HepG2 (cell line): ENCODE data around the gene ZDHHC18. TPM values are rescaled to one million over a fixed set of nuclear protein-coding genes. Genes with fewer than 3 reads are reported as not detected.

Source experiments
- AFF4 ChIP-seq: sonication (generic); formaldehyde crosslinking; IDR thresholded peaks from 2 replicates; pipeline ENCODE4 v1.4.0; 2020; ENCODE audit warnings: missing genetic modification reagents
- AKAP8 ChIP-seq: sonication (generic); formaldehyde crosslinking; IDR thresholded peaks from 2 replicates; pipeline ENCODE4 v1.5.1; 2020; ENCODE audit warnings: mild to moderate bottlenecking, missing genetic modification reagents
- ATAD3A ChIP-seq: sonication (generic); formaldehyde crosslinking; IDR thresholded peaks from 2 replicates; pipeline ENCODE4 v1.4.0; 2020; ENCODE audit warnings: missing genetic modification reagents
- CEBPB ChIP-seq: IDR thresholded peaks from 2 replicates; pipeline ENCODE4 v1.6.1; 2011; ENCODE audit warnings: low read depth, low read length, improper control_type of control experiment, borderline replicate concordance
- HOXA3 ChIP-seq: sonication (generic); formaldehyde crosslinking; IDR thresholded peaks from 2 replicates; pipeline ENCODE4 v1.5.0; 2020; ENCODE audit warnings: missing genetic modification reagents
- KMT2B ChIP-seq: IDR thresholded peaks from 2 replicates; pipeline ENCODE4 v1.6.1; 2016; ENCODE audit warnings: missing genetic modification reagents, missing compliant biosample characterization
- MEIS2 ChIP-seq: sonication (generic); formaldehyde crosslinking; IDR thresholded peaks from 2 replicates; pipeline ENCODE4 v1.9.0; 2021; ENCODE audit warnings: mild to moderate bottlenecking, missing genetic modification reagents
- MTA3 ChIP-seq: sonication (generic); formaldehyde crosslinking; IDR thresholded peaks from 2 replicates; pipeline ENCODE4 v1.4.0; 2020; ENCODE audit warnings: missing genetic modification reagents
- NR3C1 ChIP-seq: sonication (generic); formaldehyde crosslinking; IDR thresholded peaks from 2 replicates; pipeline ENCODE4 v1.4.0; 2020; ENCODE audit warnings: missing genetic modification reagents
- NRL ChIP-seq: sonication (generic); formaldehyde crosslinking; IDR thresholded peaks from 2 replicates; pipeline ENCODE4 v1.5.0; 2020; ENCODE audit warnings: missing genetic modification reagents, mild to moderate bottlenecking, moderate library complexity, borderline replicate concordance
- PAWR ChIP-seq: sonication (generic); formaldehyde crosslinking; IDR thresholded peaks from 2 replicates; pipeline ENCODE4 v1.4.0; 2020; ENCODE audit warnings: missing genetic modification reagents, mild to moderate bottlenecking, borderline replicate concordance
- PHF20 ChIP-seq: sonication (generic); formaldehyde crosslinking; IDR thresholded peaks from 2 replicates; pipeline ENCODE4 v1.5.0; 2020; ENCODE audit warnings: mild to moderate bottlenecking, missing genetic modification reagents
- POLR2G ChIP-seq: fragments of 200-400 bp; formaldehyde crosslinking; IDR thresholded peaks from 2 replicates; pipeline ENCODE4 v1.6.1; 2018; ENCODE audit warnings: mild to moderate bottlenecking, low read depth, low read length, moderate library complexity
- RELA ChIP-seq: sonication (generic); formaldehyde crosslinking; IDR thresholded peaks from 2 replicates; pipeline ENCODE4 v1.4.0; 2020; ENCODE audit warnings: missing genetic modification reagents
- SOX13 ChIP-seq, 3 experiments: fragments of 450-650 bp in 1 of 3; sonication (generic) in 1 of 3; formaldehyde crosslinking in 1 of 3; IDR thresholded peaks in 2 of 3; conservative IDR thresholded peaks in 1 of 3; 2 replicates each; pipeline versions ENCODE4 v1.5.0 to v1.6.1; 2016 to 2020; ENCODE audit warnings: antibody characterized with exemption in 1 of 3, mild to moderate bottlenecking in 1 of 3, missing compliant biosample characterization in 1 of 3, missing genetic modification reagents in 1 of 3, moderate library complexity in 1 of 3
- ZMAT5 ChIP-seq: sonication (generic); formaldehyde crosslinking; IDR thresholded peaks from 2 replicates; pipeline ENCODE4 v1.5.0; 2020; ENCODE audit warnings: mild to moderate bottlenecking, low read depth, missing genetic modification reagents, borderline replicate concordance
- ZMYM4 ChIP-seq: sonication (generic); formaldehyde crosslinking; IDR thresholded peaks from 2 replicates; pipeline ENCODE4 v1.8.1; 2023; ENCODE audit warnings: mild to moderate bottlenecking, missing genetic modification reagents
- ZNF10 ChIP-seq: sonication (generic); formaldehyde crosslinking; IDR thresholded peaks from 2 replicates; pipeline ENCODE4 v1.4.0; 2020; ENCODE audit warnings: mild to moderate bottlenecking, low read depth, missing genetic modification reagents, borderline replicate concordance
- ZNF121 ChIP-seq: sonication (generic); formaldehyde crosslinking; IDR thresholded peaks from 2 replicates; pipeline ENCODE4 v1.5.0; 2020; ENCODE audit warnings: mild to moderate bottlenecking, missing genetic modification reagents
- ZNF207 ChIP-seq: fragments of 450-650 bp; IDR thresholded peaks from 2 replicates; pipeline ENCODE4 v1.6.1; 2016; ENCODE audit warnings: antibody characterized with exemption, borderline replicate concordance
- ZNF451 ChIP-seq: sonication (generic); formaldehyde crosslinking; IDR thresholded peaks from 2 replicates; pipeline ENCODE4 v1.5.0; 2020; ENCODE audit warnings: mild to moderate bottlenecking, missing genetic modification reagents
- ZNF878 ChIP-seq: sonication (generic); formaldehyde crosslinking; IDR thresholded peaks from 2 replicates; pipeline ENCODE4 v1.8.1; 2023; ENCODE audit warnings: mild to moderate bottlenecking, missing genetic modification reagents, moderate library complexity
- polyA plus RNA-seq, 8 experiments: library from polyadenylated mRNA; depleted of rRNA in 3 of 8; stranded (reverse) in 7 of 8; unstranded in 1 of 8; fragments of >200 nt; fragmentation: Illumina TruSeq in 4 of 8; extraction: Trizol in 4 of 8; gene quantifications; 2 replicates each; pipeline versions ENCODE4 v1.2.1 to v1.2.3, GENCODE V29; 2011 to 2016; ENCODE audit warnings: low read depth in 4 of 8, missing spikeins in 1 of 8, mixed read lengths in 1 of 8; ENCODE audit not compliant: insufficient read depth in 1 of 8
- total RNA-seq, 5 experiments: library from RNA; depleted of rRNA; stranded (reverse); fragments of >200 nt; fragmentation: Illumina TruSeq; extraction: Trizol; gene quantifications; 2 replicates each; pipeline ENCODE4 v1.2.3, GENCODE V29; 2016; ENCODE audit warnings: low read depth in 1 of 5
- TF ChIP-seq, protein P1 (sequence below): sonication (generic); formaldehyde crosslinking; IDR thresholded peaks from 2 replicates; pipeline ENCODE4 v1.4.0; 2020; ENCODE audit warnings: missing genetic modification reagents

Gene ZDHHC18
- total and polyA plus RNA-seq, 2 of the 13 experiments (the other 11 are each of a cell fraction or from before 2014, with no cell fraction given), result 13.2 to 35.3 TPM

- TF ChIP-seq AKAP8 (CRISPR knock-in tag), result no peak
- TF ChIP-seq HOXA3 (CRISPR knock-in tag), result no peak; the same call in 1 of the 2 replicates
- no peak for TF ChIP-seq PHF20 (CRISPR knock-in tag)
- TF ChIP-seq MEIS2, result no peak
- no peak for TF ChIP-seq ATAD3A
- TF ChIP-seq ZMAT5 (CRISPR knock-in tag), result no peak
- no peak for TF ChIP-seq KMT2B (CRISPR knock-in tag)
- TF ChIP-seq, protein P1, sequence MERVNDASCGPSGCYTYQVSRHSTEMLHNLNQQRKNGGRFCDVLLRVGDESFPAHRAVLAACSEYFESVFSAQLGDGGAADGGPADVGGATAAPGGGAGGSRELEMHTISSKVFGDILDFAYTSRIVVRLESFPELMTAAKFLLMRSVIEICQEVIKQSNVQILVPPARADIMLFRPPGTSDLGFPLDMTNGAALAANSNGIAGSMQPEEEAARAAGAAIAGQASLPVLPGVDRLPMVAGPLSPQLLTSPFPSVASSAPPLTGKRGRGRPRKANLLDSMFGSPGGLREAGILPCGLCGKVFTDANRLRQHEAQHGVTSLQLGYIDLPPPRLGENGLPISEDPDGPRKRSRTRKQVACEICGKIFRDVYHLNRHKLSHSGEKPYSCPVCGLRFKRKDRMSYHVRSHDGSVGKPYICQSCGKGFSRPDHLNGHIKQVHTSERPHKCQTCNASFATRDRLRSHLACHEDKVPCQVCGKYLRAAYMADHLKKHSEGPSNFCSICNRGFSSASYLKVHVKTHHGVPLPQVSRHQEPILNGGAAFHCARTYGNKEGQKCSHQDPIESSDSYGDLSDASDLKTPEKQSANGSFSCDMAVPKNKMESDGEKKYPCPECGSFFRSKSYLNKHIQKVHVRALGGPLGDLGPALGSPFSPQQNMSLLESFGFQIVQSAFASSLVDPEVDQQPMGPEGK (CRISPR knock-in tag), result peak; percentile 82
- TF ChIP-seq AFF4, result no peak
- TF ChIP-seq CEBPB, result 0 out of 2 replicates have a peak, but pooled peaks have one; percentile 8
- no peak for TF ChIP-seq SOX13 (IDR thresholded peaks at IDR 0.05)
- peak in 1 of 2 experiments; percentile 28; a peak in 1 of 4 replicates for TF ChIP-seq SOX13 (CRISPR knock-in tag; conservative IDR thresholded peaks at IDR 0.05 in 1 of 2, IDR thresholded peaks at IDR 0.05 in 1 of 2)
- no peak for TF ChIP-seq RELA (CRISPR knock-in tag)
- TF ChIP-seq ZNF121 (CRISPR knock-in tag), result no peak
- no peak for TF ChIP-seq MTA3 (CRISPR knock-in tag)
- no peak for TF ChIP-seq ZNF878 (CRISPR knock-in tag)
- no peak for TF ChIP-seq POLR2G
- TF ChIP-seq ZMYM4, result peak; percentile 30; the same call in 1 of the 2 replicates
- TF ChIP-seq PAWR (CRISPR knock-in tag), result no peak
- no peak for TF ChIP-seq ZNF207
- no peak for TF ChIP-seq NR3C1 (CRISPR knock-in tag)
- no peak for TF ChIP-seq NRL
- no peak for TF ChIP-seq ZNF10 (CRISPR knock-in tag)
- no peak for TF ChIP-seq ZNF451 (CRISPR knock-in tag)
Measured at GRCh38 chr1:26788836-26789611, 37.5 kb upstream of the ZDHHC18 start (continued).
